GM18870 (cell line): Measurements from ENCODE around the gene NR3C1.
A peak's percentile ranks its signal among the peaks of the same experiment; 100 is the strongest.

Experiments used
- ATAC-seq: cut with Tn5 transposase; IDR thresholded peaks from one replicate; pipeline ENCODE4 v1.9.1; 2021; ENCODE audit warnings: moderate library complexity; ENCODE audit not compliant: unreplicated experiment

NR3C1 gene

GRCh38 chr5:143426437-143426991 lies 23.0 kb upstream of the NR3C1 start:
- ATAC-seq: peak; percentile 58

- ATAC-seq: no peak
These were observed 22.3 kb upstream of the NR3C1 start for GRCh38 chr5:143425835-143426234.

GRCh38 chr5:143418140-143418866 lies 14.8 kb upstream of the NR3C1 start:
- no peak for ATAC-seq

- no peak for ATAC-seq
These were observed 14.1 kb upstream of the NR3C1 start for GRCh38 chr5:143417503-143418139.

- no peak for ATAC-seq
These were observed 12.9 kb upstream of the NR3C1 start for GRCh38 chr5:143416411-143416810.

- peak; percentile 53 for ATAC-seq
These were observed 10.6 kb upstream of the NR3C1 start for GRCh38 chr5:143413958-143414669.

- no peak for ATAC-seq
These were observed 9.3 kb upstream of the NR3C1 start for GRCh38 chr5:143412661-143413342.

- no peak for ATAC-seq
These were observed 6.4 kb upstream of the NR3C1 start for GRCh38 chr5:143409926-143410325.

- ATAC-seq: no peak
These were observed 2.9 kb upstream of the NR3C1 start for GRCh38 chr5:143406408-143406807.

- ATAC-seq: no peak
These were observed 2.3 kb upstream of the NR3C1 start for GRCh38 chr5:143405849-143406098.

GRCh38 chr5:143405063-143405848 lies 1.8 kb upstream of the NR3C1 start:
- ATAC-seq: peak; percentile 32

- ATAC-seq: peak; percentile 9
These were observed 1.1 kb upstream of the NR3C1 start for GRCh38 chr5:143404416-143405062.

- peak; percentile 5 for ATAC-seq
These were observed 223 bp downstream of the NR3C1 start for GRCh38 chr5:143403334-143403592.

- no peak for ATAC-seq
These were observed 743 bp downstream of the NR3C1 start for GRCh38 chr5:143402553-143403333.

GRCh38 chr5:143402017-143402552 lies 1.4 kb downstream of the NR3C1 start:
- ATAC-seq: no peak

- no peak for ATAC-seq
These were observed 2.1 kb downstream of the NR3C1 start for GRCh38 chr5:143401227-143402016.

GRCh38 chr5:143400541-143401226 lies 2.8 kb downstream of the NR3C1 start:
- ATAC-seq: no peak
